Activated effector memory CD4-positive, alpha-beta T cell treated with Interleukin-2 at 50 U/mL for 16 hours (primary cell): Measurements from ENCODE around the gene TSEN54.
"Not testable (repeated sequence)": the region's sequence is repeated elsewhere in the genome, so short reads cannot be mapped to it uniquely, and the experiment has no call there.

Experiments used
- DNase-seq: peaks from one replicate; pipeline ENCODE4 v3.0.0-alpha.2; 2020

The TSEN54 gene

DNA sequence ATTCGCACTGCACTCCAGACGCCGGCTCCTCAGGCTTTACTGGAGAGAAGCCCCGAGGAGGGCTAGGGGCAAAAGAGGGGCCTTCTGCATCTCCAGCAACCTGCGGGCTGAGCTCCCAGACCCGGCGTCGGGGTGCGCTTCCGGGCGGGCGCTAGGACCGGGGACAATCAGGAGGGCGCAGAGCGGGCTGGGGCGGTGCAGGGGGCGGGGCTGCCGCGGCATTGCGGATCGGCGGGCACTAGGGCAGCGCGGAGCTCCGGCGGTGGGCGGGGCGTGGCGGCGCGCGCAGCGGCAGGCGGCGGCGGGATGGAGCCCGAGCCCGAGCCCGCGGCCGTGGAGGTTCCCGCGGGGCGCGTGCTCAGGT lies at the start of gene TSEN54:
TSS of gene TSEN54 (plus strand) at position 274 of the 364 bp plus-strand sequence. CDS start at position 307, 33 bp downstream.
- DNase-seq: peak; percentile 95

DNA sequence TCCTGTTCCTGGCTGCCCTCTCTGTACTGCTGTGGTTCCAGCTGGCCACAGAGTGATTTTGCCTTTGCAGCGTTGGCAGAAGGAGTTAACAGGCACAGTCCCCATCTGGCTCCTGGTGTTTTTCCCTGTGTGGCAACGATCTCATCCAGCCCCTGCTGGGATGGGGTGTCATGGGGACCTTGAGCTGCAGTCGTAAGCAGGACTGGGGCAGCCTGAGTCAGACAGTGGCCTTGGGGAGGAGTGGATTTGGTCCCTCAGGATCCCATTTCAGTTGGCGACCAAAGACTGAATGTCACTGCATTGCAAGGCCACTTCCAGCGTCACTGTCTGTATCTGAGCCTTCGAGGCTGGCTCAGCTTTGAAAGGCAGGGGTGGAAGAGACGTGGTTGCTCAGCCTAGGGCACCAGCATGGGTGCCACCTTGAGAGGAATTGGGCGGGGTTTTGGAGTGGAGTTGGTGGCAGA lies 48.0 kb upstream of the TSEN54 start:
- DNase-seq: no peak

GRCh38 chr17:75468779-75469373 lies 47.5 kb upstream of the TSEN54 start:
- no peak for DNase-seq

DNA sequence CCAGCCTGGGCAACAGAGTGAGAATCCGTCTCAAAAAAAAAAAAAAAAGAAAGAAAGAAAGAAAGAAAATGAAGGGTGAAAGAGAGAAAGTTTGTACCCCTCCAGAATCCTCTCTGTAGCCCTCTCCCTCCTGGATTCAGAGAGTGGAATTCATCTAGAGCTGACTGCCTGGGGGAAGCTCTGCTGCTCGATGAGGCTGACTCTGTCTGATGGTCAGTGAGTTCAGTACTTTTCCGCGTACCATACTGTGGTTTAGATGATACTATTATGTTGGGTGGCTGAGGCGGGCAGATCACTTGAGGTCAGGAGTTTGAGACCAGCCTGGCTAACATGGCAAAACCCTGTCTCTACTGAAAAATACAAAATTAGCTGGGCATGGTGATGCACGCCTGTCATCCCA lies 45.1 kb upstream of the TSEN54 start:
- no peak for DNase-seq

DNA sequence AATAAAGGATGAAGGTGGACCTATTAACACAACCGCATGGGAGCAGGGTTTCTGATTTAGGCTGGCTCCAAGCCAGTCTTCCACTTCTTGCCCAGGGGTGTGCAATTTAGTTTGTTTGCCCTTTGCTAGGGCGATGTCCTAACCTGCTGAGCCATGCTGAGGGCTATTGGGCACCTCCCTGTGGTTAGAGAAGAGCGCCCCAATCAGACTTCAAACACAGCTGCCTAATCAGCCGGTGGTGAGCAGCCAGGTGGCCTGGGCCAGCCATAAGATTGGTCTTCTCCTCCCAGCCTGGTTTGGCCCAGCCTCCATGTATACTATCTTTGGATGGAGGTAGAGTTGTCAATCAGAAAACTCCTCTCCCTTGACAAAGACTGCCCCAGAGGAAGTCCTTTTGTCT lies 44.2 kb upstream of the TSEN54 start:
- no peak for DNase-seq

GRCh38 chr17:75473246-75473645 lies 43.1 kb upstream of the TSEN54 start:
- DNase-seq: no peak

DNA sequence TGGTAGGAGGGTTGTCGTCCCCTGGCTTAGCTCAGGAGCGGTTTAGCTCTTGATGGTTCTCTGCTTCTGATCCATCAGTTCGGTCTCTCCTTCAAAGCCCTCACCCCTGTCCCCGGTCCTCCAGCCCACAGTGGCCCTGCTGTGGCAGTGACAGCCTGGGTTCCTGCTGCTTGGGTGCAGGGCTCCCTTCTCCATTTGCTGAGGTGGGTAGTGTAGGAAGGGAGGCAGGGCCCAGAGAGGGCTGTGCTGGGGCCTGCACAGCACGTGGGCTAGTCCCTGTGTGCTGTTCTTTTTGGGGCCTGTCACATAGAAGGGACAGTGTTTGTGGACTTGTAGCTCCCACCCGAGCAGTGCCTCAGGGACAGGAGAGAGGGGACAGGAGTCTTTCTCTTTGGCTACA lies 41.6 kb upstream of the TSEN54 start:
- DNase-seq: no peak

DNA sequence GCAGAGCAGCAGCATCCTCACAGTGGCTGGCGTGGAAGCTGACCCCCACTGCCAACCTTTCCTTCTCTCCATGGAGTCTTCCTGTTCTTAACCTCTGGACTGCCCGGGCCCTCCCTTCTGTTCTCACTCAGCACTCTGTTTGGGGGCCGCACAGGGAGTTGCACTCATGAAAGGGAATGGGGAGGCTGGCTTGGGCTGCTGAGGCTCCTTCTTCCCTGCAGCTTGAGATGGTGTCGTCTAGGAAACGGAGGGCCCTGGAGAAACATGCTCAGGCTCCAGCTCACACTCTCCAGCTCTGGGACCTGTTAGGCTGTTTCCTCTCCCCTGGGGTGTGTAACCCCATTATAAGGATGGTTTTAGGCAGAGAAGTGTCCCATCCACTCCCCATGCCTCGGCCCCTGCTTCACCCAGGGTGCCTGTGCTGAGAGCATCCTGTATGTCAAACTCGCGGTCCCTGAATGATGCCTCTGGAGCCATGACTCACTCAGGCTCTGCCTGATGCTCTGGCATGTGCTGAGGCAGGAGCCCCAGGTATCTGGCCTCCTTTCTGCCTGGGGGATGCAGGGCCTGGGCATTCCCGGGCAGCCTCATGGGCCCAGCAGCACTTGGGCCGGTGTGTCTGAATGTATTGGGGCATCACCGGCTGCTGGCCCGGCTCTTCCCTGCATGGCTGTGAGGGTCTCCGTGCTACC lies 41.0 kb upstream of the TSEN54 start:
- DNase-seq: no peak

GRCh38 chr17:75475851-75476250 lies 40.5 kb upstream of the TSEN54 start:
- DNase-seq: no peak

DNA sequence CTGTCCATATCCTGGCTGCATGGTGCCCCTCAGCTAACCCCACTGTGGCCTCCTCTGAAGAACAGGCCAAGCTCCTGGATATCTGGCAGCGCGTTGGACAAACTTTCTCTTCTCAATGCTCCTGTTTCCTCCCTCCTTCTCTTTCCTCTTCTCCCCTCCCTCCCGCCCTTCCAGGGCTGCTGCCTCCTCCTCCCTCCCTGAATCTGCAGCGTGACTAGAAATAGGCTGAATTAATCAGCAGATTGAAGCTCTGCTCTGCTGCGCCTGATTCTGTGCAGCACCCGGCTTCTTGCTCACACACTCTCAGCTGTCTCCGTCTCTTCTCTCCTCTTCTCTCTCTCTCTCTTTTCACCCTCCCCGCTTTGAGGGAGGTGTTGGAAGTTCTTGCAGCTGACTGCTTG lies 40.1 kb upstream of the TSEN54 start:
- DNase-seq: no peak

DNA sequence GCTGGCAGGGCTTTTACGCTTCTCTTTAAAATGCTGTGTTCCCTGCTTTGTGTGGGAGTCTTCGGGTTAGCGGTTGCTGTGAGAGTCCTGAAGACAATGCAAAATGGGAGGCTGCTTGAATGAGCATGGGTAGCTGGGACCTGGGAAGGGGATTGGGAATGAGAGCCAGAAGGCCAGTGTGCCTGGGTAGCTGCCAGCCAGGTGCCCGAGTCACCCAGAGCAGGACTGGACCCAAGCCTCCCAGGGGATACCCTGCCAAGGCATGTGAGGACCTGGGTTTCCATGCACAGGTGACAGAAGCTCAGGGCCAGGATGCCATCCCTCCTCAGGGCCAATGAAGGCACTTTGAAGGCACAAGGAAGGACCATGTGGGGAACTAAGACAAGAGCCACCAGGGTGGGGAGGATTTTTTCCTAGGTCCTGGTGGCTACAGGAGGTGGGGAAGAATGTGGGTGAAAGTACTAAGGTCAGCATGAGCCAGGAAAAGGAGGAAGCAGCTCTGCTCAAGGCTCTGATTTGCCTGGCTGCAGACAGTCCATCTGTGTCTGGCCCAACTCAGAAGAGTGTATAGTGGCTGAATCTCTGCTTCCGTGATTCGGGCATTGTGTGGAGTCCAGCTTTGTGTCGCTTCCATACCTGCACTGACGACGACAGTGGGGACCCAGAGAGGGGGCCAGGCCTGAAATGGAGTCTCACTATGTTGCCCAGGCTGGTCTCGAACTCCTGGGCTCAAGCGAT lies 39.4 kb upstream of the TSEN54 start:
- no peak for DNase-seq

DNA sequence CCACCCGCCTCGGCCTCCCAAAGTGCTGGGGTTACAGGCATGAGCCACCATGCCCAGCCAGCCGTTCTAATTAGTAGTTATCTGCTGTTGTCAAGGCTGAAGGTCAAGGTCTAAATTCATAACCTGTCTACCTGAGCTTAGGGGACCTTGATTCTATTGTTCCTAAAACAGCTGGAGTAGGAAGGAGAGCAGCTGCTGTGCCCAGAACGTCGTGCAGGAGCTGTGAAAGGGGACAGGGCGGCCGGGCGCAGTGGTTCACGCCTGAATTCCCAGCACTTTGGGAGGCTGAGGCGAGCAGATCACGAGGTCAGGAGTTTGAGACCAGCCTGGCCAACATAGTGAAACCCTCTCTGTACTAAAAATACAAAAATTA lies 38.9 kb upstream of the TSEN54 start:
- not testable (repeated sequence) for DNase-seq

DNA sequence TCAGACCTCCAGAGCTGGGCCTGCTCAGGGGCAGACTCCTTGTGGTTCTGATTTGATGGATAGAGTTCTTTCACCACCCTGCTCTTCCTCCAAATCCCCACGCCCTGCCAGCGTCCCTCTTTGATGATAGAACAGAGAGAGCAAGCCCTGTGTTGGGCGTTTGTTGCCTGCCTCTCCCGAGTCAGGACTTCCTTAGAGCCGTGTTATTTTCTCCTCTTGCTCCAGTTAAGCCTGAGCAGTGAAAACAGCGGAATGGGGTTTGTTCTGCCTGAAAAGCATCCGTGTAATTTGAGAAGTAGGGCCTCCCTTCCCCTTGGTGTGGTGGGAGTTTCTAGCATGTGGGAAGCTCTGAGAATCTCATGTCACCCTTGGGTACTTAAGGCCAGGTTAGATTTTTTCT lies 37.8 kb upstream of the TSEN54 start:
- no peak for DNase-seq

DNA sequence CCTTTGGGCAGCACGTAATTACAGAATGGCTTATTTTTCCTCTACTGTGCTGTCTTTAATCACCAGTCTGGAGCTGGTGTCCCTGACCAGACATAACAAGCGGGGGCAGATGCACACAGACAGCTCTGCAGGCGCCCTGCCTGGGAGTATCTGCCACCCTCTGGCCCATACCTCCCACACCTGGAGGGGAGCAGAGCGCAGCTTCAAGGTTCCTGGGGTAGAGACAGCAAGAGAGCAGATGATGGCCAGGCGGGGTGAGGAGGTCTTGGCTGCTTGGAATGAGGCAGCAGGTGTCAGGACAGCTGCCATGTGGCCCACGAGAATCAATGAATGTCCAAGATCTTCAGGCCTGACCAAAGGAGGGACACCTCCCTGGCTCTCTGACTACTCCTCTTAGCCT lies 36.0 kb upstream of the TSEN54 start:
- DNase-seq: no peak

DNA sequence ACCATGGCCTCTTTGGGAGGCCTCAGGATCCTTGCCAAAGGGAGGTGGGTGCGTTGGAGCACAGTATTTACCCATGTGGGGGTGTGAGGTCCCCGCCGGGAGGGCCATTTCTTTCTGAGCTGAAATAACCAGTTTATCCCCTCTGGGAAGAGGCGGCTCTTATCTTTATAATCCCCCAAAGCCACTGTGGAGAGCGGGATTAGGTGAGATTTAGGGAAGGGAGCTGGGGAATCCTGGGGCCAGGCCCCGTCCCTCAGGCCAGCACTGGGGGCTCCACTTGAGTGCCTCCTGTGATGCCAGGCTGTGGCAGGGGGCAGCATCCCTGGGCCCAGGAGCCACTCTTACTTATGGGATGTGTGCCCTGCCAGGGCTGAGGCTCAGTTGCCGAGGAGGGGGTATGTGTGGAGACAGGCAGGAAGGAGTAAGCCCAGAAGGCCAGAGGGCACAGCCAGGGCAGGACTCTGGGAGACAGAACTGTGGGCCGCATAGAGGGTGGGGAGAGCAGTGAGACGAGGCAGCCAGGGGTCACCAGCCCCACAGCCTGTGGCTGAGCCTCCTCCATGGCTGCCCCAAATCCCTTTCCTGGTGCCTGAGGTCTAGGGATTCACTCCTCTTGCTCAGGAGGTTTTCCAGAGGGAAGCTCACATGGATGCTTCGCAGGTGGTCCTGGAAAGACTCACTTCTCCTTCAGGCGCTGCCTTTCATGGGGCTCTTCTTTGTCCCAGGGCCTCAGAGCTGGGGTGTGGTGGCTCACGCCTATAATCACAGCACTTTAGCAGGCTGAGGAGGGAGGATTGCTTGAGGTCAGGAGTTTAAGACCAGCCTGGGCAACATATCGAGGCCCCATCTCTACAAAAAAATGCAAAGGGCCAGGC lies 34.9 kb upstream of the TSEN54 start:
- DNase-seq: no peak

DNA sequence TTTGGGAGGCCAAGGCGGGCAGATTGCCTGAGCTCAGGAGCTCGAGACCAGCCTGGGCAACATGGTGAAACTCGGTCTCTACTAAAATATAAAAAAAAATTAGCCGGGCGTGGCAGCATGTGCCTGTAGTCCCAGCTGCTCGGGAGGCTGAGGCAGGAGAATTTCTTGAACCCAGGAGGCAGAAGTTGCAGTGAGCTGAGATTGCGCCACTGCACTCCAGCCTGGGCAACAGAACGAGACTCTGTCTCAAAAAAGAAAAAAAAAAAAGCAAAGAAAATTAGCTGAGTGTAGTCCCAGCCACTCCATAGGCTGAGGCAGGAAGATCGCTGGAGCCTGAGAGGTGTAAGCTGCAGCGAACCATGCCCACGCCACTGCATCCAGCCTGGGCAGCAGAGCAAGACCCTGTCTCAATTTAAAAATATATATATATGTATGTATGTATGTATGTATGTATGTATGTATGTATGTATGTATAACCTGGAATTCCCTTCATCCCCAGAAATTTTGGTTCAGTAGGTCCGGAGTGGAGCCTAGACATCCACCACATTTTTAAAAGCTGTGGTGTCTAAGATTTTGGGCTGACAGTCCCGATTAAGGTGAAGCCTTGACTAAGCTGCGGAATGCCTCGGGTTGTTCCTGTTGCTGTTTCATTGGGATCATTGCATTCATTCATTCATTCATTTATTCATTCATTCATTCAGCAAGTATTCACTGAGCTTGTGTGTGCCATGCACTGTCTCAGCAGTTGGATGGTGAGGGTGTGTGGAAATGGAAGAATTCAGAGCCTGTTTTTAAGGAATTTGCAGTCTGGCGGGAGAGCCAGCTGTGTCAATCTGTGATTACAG lies 34.0 kb upstream of the TSEN54 start:
- no peak for DNase-seq

- DNase-seq: no peak
Observed at GRCh38 chr17:75485688-75486087, 30.6 kb upstream of the TSEN54 start.

DNA sequence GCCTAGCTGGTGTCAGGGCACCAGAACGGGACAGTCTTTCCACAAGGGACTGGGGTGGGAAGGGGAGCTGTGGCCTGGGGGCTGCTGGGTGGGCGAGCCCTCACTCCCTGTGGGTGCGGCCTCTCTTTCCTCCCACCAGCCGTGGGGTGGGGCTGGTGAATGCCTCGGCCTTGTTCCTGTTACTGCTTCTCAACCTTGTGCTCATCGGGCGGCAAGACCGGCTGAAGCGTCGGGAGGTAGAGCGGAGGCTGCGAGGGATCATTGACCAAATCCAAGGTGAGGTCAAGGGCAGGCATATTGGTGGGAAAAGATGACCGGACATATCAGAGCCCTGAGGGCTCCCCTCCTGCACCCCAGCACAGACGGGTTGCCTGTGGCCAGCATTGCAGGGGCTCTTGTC lies 30.2 kb upstream of the TSEN54 start:
- DNase-seq: no peak

- DNase-seq: no peak
Observed at GRCh38 chr17:75486951-75487350, 29.4 kb upstream of the TSEN54 start.

DNA sequence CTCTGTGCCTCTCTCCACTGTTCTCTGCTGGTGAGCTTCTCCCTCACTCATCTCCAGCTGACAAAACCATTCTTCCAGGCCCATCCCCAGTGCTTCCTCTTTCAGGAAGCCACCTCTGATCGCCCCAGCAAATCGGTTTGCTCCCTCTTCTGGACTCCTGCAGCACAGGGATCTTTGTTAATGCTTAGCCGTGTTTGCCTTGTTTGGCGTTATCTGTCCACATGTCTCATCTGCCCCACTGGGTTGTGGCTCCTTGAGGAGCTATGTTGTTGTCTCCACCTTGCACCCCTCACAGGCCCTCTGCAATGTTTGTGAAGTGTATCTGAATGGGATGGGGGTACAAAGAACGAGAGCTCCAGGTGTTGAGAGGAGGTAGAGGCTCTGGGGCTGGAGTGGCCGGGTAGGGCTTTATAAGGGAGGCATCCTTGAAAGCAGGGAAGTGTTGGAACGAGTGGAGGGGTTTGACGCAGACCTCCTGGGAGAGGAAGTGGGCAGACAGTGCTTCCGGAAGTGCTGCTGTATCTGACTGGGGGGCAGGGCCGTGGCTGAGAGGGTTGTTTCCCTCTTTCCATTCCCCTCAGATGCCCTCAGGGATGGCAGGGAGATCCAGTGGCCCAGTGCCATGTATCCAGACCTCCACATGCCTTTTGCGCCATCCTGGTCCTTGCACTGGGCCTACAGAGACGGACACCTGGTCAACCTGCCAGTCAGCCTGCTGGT lies 28.8 kb upstream of the TSEN54 start:
- peak; percentile 42 for DNase-seq

DNA sequence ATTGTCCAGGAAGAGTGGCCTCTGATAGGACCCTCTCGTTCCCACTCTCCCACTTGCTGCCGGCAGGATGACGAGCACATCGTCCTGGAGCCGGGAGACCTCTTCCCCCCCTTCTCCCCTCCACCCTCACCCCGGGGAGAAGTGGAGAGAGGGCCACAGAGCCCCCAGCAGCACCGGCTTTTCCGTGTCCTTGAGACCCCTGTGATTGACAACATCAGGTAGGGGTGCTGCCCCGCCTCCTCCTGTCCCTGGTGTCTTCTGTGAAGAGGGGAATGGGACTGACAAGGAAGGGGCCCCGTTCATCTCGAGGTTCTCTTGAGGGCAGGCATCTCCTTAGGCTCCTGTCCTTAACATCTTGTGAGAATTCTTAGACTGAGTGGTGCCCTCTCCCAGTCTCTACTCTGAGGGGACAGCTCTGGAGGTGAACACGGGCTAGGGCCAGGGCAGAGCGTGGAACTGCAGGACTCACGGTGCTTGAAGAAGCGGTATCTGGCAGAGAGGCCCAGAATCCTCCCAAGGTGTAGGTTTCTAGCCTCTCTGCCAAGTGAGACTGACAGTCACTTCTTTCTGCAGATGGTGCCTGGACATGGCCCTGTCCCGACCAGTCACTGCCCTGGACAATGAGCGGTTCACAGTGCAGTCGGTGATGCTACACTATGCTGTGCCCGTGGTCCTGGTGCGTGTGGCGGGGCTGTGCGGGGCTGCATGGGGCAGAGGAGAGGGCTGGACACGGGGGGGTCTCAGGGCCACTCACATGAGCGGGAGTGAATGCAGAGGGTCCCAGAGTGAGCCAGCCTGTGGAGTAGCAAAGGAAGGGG lies 27.4 kb upstream of the TSEN54 start:
- DNase-seq: no peak
